ENCODE measurements around the gene HECTD1. TPM values are rescaled to one million over a fixed set of nuclear protein-coding genes. Genes with fewer than 3 reads are reported as not detected.
"Not testable (repeated sequence)": the region's sequence is repeated elsewhere in the genome, so short reads cannot be mapped to it uniquely, and the experiment has no call there.

Gene HECTD1
- total RNA-seq, 1 donor from 2014 or later: 258 TPM

DNA sequence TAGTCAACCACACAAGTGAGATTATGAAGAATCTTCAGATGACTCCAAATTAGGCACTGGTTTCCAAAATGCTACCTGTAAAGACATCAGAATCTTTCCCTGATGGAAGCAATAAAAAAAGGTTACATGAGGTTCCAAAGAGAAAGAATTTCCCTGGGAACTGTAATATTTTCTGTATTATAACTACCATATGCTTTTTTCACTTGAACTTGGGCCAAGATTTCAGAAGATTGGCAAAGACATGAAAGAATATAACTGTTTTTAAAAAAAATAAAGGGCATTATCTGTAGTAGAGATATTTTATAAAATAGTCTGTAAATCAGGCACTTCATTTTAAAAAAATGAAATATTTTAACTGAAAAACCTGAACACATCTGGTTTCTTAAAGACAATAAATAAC lies 12.9 kb downstream of the HECTD1 start:
- DNase-seq (ENCODE audit: low read depth in 2 of 2): no peak

DNA sequence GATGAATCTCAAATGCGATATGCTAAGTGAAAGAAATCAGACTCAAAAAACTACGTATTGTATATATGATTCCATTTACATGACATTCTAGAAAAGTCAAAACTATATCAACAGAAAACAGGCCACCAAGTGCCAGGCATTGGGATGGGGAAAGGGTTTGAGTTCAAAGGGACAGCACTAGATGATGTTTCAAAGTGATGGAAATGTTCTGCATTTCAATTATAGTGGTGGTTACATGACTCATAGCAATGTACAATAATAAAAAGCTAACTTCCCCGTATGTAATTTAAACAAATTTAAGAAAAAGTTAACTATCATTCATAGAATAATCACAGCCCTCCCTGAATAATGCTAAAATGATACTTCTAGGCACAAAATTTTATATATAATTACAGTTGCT lies 13.5 kb downstream of the HECTD1 start:
- no peak for DNase-seq (ENCODE audit: low read depth in 2 of 2)

- not testable (repeated sequence) for DNase-seq (ENCODE audit: low read depth in 2 of 2)
Measured at GRCh38 chr14:31192544-31192943, 15.0 kb downstream of the HECTD1 start.

- DNase-seq (ENCODE audit: low read depth in 2 of 2): no peak
Measured at GRCh38 chr14:31190717-31191263, 16.8 kb downstream of the HECTD1 start.

- no peak for DNase-seq (ENCODE audit: low read depth in 2 of 2)
Measured at GRCh38 chr14:31190219-31190603, 17.4 kb downstream of the HECTD1 start.

GRCh38 chr14:31189346-31190218 lies 18.0 kb downstream of the HECTD1 start:
- no peak for DNase-seq (ENCODE audit: low read depth in 2 of 2)

DNA sequence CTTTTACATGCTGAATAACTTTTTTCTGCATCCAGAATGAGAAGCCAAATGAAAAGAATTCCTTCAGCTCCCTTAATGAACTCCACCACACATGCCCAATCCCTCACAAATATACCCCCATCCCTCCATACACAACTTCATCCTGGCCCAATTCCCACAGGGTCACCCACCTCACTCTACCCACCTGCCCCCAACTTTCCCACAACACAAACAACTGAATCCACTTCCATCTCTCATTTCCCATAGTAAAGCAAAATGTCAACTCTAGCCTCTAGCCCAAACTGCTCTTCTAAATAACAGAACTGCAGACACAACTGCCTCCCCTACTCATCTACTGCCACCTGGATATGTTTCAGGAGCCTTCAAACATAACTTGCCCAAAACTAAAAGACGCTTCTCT lies 18.8 kb downstream of the HECTD1 start:
- no peak for DNase-seq (ENCODE audit: low read depth in 2 of 2)

- not testable (repeated sequence) for DNase-seq (ENCODE audit: low read depth in 2 of 2)
Measured at GRCh38 chr14:31182016-31182415, 25.6 kb downstream of the HECTD1 start.

DNA sequence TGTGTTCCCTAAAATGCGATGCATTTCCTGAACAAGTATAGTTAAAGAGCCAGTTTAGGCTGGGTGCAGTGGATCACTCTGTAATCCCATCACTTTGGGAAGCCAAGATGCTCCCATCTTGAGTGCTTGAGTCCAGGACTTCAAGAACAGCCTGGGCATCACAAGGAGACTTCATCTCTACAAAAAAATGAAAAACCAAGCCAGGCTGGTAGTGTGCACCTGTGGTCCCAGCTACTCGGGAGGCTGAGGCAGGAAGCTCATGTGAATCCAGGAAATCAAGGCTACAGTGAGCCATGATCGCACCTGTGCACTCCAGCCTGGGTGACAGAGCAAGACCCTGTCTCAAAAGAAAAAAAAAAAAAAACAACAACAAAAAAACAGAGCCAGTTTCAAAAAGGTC lies 26.3 kb downstream of the HECTD1 start:
- DNase-seq (ENCODE audit: low read depth in 2 of 2): no peak

DNA sequence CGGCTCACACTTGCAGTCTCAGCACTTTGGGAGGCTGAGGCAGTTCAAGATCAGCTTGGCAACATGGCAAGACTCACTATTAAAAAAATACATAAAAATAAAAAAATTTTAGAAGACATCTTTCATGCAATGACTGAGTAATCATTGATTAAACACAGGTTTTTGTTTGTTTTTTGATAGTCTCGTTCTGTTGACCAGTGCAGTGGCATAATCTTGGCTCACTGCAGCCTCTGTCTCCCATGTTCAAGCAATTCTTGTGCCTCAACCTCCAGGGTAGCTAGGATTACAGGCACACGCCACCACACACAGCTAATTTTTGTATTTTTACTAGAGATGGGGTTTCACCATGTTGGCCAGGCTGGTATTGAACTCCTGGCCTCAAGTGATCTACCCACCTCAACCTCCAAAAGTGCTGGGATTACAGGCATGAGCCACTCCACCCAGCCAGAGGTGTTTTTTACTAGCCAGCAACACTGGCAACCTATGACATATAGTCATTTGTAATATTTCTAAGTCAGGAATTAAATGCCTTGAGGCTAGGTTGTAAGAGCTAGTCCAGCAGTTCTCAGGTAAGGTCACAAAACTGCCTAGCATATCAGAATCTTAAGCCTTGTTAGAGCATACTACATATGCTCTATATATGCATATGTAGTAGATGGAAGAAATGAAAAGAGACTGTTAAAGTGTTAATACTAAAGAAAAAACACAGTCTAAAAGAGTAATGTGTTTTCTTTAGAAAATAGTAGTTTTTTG lies 27.1 kb downstream of the HECTD1 start:
- no peak for DNase-seq (ENCODE audit: low read depth in 2 of 2)

DNA sequence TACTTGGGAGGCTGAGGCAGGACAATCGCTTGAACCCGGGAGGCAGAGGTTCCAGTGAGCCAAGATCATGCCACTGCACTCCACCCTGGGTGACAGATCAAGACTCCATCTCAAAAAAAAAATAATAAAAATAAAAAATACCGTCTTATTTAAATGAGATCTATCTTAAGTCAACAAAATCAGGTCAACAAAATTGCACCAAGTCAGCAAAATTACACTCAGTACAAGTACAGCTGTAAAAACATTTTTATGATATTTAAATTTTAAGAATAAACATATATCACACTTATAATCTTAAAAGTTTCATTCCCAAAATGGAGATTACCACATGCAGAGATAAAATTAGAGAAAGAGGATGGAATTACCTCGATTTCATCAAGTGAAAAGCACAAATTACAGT lies 33.2 kb downstream of the HECTD1 start:
- no peak for DNase-seq (ENCODE audit: low read depth in 2 of 2)

DNA sequence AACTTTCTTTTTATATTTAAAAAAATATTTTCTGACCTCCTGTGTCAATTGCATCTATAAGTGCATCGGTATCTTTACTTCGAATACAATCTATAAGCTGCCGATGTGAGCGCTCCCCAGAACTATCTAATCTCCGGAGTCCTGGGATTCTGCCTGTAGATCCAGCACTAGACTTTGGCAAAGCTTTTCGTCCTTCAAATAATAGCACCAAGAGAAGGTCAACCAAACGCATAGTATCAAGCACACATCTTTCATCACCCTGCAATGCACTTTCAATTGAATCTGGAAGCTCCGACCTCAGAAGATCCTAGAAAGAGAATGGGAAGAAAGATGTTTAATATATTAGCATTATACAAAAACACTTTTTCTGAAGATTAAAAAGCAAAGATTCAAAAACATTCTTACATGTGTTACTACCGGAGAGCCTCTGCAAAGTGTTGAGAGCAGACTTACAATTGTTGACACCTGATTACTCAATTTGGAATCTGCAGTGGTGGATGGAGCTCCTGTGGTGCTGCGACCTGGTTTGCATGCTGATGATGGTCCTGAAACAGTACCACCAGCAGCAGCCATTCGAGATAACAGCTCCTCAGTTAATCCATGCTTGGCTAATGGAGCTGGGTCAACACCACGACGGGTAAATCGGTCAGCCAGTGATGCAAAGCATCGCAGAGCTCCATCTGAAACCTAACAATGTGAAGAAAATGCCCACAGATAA lies 34.3 kb downstream of the HECTD1 start:
- DNase-seq (ENCODE audit: low read depth in 2 of 2): no peak

- no peak for DNase-seq (ENCODE audit: low read depth in 2 of 2)
Measured at GRCh38 chr14:31172084-31172483, 35.5 kb downstream of the HECTD1 start.

- no peak for DNase-seq (ENCODE audit: low read depth in 2 of 2)
Measured at GRCh38 chr14:31170411-31170810, 37.2 kb downstream of the HECTD1 start.

DNA sequence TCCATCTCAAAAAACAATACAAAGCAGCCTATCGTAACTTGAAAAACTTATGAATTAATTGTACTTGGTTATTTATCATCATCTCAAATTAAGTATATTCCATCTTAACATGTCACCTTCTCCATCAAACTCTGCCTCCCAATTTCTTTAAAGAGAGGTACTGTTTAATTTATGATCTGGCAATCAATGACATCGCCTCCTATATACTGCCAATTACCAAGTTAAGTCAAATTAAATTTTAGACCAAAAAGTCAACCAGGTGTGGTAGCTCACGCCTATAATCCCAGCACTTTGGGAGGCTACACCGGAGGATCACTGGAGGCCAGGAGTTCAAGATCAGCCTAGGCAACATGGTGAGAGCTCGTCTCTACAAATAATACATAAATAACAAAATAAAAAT lies 37.7 kb downstream of the HECTD1 start:
- DNase-seq (ENCODE audit: low read depth in 2 of 2): no peak

- no peak for DNase-seq (ENCODE audit: low read depth in 2 of 2)
Measured at GRCh38 chr14:31167032-31167431, 40.6 kb downstream of the HECTD1 start.

- no peak for DNase-seq (ENCODE audit: low read depth in 2 of 2)
Measured at GRCh38 chr14:31166271-31166561, 41.4 kb downstream of the HECTD1 start.

DNA sequence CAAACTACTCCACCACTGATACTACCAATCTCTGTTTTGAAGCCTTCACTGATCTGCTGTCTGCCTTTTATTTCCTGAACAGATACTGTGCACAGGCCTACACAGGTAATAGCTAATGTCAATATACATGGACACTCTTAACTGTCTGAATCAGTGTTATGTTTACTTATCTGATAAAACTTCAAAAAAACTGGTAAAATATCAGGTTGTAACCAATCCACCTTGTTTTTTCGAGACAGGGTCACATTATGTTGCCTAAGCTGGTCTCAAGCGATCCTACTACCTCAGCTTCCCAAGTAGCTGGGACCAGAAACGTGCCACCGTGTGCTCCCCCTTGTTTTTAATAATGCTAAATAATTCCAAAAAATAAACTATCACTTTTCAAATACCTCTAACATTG lies 43.5 kb downstream of the HECTD1 start:
- DNase-seq (ENCODE audit: low read depth in 2 of 2): no peak

GRCh38 chr14:31162910-31163649 lies 44.5 kb downstream of the HECTD1 start:
- no peak for DNase-seq (ENCODE audit: low read depth in 2 of 2)

- DNase-seq (ENCODE audit: low read depth in 2 of 2): no peak
Measured at GRCh38 chr14:31161274-31161673, 46.3 kb downstream of the HECTD1 start.

DNA sequence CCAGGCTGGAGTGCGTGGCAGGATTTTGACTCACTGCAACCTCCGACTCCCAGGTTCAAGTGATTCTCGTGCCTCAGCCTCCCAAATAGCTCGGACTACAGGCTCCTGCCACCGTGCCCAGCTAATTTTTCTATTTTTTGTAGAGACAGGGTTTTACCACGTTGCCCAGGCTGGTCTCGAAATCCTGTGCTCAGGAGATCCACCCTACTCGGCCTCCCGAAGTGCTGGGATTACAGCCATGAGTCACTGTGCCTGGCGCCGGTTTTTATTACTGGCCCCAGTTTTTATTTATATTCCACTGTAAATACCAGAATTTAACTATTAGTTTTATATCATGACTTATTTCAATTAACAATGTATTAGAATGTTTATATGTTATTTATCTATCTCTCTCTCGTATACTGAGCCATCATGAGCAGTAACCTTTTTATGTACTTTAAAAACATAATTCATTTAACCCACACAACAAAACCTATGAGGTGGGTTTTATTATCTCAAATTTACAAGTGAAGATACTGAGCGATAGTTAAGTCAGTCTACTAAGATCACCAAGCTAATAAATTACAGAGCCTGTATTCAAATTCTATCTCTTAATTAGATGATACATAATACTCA lies 47.8 kb downstream of the HECTD1 start:
- DNase-seq (ENCODE audit: low read depth in 2 of 2): no peak

Data from dermis microvascular lymphatic vessel endothelial cell (primary cell).